NCI-H2081 treated with DMSO at 0.1 percent for 48 hours (cell line): Measurements from ENCODE around the gene CES3.
"Not testable (repeated sequence)": the region's sequence is repeated elsewhere in the genome, so short reads cannot be mapped to it uniquely, and the experiment has no call there.

Experiments
- DNase-seq: peaks from one replicate; lab custom pipeline; 2025; lab: John Stamatoyannopoulos, UW

Gene CES3

DNA sequence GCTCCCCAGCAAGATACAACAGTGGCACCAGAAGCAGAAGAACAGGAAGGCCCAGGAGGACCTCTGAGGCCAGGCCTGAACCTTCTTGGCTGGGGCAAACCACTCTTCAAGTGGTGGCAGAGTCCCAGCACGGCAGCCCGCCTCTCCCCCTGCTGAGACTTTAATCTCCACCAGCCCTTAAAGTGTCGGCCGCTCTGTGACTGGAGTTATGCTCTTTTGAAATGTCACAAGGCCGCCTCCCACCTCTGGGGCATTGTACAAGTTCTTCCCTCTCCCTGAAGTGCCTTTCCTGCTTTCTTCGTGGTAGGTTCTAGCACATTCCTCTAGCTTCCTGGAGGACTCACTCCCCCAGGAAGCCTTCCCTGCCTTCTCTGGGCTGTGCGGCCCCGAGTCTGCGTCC, 11.9 kb downstream of the CES3 start:
- no peak for DNase-seq

DNA sequence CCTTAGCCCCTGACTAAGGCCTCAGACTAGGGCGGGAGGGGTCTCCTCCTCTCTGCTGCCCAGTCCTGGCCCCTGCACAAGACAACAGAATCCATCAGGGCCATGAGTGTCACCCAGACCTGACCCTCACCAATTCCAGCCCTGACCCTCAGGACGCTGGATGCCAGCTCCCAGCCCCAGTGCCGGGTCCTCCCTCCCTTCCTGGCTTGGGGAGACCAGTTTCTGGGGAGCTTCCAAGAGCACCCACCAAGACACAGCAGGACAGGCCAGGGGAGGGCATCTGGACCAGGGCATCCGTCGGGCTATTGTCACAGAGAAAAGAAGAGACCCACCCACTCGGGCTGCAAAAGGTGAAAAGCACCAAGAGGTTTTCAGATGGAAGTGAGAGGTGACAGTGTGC, 12.7 kb downstream of the CES3 start:
- DNase-seq: no peak

DNA sequence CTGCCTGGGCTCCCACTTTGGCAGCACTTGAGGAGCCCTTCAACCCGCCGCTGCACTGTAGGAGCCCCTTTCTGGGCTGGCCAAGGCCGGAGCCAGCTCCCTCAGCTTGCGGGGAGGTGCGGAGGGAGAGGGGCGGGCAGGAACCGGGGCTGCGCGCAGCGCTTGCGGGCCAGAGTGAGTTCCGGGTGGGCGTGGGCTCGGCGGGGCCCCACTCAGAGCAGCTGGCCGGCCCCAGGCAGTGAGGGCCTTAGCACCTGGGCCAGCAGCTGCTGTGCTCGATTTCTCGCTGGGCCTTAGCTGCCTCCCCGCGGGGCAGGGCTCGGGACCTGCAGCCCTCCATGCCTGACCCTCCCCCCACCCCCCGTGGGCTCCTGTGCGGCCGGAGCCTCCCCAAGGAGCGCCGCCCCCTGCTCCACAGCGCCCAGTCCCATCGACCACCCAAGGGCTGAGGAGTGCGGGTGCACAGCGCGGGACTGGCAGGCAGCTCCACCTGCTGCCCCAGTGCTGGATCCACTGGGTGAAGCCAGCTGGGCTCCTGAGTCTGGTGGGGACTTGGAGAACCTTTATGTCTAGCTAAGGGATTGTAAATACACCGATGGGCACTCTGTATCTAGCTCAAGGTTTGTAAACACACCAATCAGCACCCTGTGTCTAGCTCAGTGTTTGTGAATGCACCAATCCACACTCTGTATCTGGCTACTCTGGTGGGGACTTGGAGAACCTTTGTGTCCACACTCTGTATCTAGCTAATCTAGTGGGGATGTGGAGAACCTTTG, 13.3 kb downstream of the CES3 start:
- not testable (repeated sequence) for DNase-seq

DNA sequence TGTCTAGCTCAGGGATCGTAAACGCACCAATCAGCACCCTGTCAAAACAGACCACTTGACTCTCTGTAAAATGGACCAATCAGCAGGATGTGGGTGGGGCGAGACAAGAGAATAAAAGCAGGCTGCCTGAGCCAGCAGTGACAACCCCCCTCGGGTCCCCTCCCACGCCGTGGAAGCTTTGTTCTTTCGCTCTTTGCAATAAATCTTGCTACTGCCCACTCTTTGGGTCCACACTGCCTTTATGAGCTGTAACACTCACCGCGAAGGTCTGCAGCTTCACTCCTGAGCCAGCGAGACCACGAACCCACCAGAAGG, 13.8 kb downstream of the CES3 start:
- DNase-seq: not testable (repeated sequence)

DNA sequence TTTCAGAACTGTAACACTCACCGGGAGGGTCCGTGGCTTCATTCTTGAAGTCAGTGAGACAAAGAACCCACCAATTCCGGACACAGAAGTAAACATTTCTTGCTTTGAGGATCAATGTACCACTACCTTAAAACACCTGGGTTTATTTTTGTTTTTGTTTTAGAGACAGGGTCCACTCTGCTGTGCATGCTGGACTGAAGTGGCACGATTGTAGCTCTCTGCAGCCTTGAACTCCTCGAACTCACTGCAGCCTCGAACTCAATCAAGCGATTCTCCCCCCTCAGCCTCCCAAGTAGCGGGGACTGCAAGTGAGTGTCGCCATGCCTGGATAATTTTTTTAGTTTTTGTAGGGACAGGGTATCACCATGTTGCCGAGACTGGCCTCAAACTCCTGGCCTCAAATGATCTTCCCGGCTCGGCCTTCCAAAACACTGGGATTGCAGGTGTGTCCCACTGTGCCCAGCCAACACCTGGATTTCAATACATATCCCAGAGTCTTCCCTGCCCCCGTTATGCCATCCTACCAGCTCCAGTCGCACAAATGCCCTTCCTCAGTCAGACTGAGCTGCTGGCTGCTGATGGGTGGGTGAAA, 14.3 kb downstream of the CES3 start:
- no peak for DNase-seq

DNA sequence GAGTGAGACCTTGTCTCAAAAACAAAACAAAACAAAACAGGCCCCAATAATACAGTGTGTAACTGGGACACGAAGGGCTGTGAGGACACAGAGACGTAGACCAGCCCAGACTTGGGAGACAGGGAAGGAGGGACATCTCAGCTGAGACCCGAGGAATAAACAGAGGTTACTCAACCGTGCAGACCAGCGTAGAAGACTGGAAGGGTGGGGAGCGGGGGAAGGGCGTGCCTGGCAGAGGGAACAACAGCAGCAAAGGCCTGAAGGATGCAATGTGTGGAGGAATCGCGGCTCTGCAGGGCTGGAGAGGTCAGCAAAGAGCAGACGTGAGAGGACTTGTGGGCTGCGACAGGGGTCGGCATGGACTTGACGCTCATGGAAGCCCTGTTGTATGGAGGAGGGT, 15.7 kb downstream of the CES3 start:
- DNase-seq: no peak

DNA sequence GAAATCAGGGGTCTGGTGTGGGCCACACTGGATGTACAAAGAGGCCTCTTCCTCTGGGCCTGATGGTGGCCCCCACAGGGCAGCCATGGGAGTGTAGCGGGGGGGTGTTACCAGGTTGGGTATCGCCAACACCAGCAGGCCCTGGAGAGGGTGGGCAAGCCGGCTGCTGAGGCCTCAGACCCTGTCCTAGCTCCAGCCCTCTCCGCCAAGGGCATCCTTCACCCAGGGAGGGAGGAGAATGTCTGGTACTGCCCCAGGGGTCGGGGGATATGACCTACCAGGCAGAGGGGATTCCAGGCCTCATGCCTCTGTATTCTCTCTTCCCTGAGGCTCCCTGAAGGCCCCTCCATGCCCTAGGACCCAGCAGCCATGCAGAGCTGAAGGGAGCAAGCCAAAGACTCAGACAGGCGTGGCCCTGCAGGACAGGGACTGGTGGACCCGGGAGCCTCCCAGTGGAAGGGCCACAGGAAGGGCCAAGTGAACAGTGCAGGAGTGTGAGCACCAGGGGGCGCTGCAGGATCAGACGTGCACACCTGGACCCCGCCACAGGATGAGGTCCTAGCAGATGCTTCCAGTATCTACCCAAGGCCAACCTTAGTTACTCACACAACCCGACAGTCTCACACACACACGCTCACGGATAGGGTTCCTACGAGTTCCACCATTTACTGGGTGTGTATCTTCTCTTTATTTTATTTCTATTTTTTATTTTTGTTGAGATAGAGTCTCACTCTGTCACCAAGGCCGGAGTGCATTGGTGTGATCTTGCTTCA, 16.5 kb downstream of the CES3 start:
- no peak for DNase-seq

DNA sequence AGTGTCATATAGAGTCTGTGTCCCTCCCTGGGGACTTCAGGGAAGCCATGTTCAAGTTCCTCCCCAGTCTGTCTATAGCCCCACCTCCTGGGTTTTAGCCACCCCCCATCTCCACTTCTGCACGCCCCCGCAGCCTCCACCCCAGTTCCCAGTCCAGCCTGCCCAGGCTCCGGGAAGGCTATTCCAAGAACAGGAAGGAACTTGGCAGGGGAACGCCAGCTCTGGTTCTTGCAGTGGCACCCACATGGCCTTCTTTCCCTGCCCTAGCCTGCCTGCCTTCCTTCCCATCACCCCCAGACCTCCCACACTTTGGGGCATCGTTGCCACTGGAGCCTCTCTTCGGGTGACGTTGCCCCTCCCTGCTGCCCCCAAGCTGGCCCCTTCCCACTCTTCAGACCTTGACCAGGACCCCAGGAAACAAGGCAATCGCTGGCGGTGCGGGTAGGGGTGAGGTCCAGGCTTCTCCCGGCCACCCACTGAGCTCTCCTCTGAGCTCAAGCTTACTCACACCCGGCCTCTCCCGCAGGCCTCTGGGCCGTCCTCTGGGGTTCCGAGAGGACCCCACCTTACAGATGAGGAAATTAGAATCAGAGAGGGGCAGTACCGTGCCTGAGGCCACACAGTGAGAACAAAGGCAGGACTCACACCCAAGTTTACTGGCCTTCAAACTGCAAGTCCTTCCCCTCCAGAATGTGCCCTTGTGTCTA, 18.1 kb downstream of the CES3 start:
- DNase-seq: no peak

DNA sequence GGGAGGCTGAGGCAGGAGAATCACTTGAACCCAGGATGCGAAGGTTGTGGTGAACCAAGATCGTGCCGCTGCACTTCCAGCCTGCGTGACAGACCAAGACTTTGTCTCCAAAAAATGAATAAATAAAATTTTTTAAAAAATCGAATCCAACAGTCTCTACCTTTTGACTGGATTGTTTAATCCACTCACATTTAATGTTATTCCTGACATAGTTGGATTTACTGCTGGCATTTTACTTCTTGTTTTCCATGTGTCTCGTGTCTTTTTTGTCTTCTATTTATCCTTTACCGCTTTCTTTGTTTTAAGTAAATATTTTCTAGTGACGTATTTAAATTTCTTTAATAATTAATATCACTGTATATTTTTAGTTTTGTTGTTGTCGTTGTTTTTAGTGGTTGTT, 22.0 kb downstream of the CES3 start:
- DNase-seq: no peak

DNA sequence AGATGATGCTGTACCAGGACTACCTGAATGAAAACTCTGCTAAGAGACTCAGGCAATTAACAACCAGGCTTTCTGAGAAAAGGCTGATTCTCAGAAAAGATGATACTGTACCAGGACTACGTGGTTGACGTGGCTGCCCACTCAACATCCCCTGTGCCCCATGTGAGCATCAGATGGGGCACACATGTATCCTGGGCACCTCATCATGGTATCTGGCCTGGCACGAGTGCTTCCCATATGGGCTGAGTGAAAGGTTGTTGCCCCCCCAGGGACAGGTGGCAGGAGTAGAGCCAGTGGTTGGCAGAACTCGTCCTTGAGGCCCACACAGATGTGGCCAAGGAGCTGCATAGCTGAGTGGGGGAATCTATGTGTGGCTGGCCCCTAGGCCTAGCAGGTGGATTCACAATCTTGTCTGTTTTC, 23.8 kb downstream of the CES3 start:
- no peak for DNase-seq

DNA sequence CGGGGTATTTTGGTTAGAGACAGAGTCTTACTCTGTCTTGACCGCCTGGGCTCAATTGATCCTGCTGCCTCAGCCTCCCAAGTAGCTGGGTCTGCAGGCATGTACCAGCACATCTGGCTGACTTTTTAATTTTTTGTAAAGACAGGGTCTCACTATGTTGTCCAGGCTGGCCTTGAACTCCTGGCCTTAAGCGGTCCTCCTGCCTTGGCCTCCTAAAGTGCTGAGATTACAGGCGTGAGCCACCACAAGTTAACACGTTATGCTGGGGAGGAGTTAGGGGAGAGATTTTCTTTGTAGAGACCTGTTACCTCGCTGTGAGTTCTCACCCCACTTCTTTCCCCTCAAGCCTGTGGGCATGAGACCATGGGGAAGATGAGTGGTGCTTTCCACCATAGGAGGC, 25.5 kb downstream of the CES3 start:
- no peak for DNase-seq

DNA sequence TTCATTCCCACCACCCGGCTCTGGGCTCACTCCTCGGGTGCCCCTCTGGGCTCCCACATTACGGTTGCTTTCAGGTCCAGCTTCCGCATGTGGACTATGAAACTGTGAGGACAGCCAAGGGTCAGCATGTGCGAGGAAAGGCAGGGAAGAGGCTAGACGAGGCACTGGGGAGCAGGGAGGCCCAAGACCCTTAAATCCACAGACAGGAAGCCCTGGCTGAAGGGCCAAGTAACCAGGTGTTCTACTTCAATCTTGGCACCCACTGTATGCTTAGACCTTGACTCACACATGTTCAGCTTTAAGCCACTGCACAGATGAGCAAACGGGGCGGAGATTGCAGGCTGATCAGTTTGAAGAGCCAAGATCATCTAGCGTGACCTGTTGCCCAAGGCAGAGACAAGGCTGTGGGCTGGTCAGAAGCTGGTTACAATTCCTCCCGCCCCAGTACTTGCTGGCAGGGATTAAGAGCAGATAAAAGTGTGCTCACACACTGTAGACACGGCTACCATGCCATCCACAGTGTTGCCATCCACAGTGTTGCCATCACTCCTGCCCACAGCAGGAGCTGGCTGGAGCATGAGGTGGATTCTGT, 27.2 kb downstream of the CES3 start, which contains the start of gene CES4A:
Gene CES4A, plus strand, starts transcription at position 393 of the 592 bp plus-strand sequence. Its CDS starts 184 bp downstream, at position 577.
- DNase-seq: no peak

DNA sequence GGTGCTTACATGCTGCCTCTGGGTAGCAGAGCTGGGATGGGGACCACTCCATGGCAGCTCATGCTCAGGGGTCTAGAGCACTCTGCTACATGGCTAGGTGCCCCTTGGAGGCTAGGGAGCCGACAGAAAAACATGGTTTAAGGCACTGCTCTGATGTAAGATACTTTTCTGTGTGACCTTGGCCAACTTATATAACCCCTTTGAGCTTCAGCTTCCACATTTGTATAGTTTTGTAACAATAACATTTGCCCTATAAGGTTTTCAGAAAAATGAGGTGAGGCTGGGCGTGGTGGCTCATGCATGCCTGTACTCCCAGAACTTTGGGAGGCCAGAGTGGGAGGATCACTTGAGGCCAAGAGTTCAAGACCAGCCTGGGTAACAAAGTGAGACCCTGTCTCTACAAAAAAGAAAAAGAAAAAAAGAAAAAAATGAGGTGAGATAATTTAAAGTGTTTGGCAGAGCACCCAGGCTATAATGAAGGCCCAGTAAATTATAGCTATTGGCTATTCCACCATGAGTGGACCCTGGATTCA, 30.5 kb downstream of the CES3 start:
- no peak for DNase-seq

DNA sequence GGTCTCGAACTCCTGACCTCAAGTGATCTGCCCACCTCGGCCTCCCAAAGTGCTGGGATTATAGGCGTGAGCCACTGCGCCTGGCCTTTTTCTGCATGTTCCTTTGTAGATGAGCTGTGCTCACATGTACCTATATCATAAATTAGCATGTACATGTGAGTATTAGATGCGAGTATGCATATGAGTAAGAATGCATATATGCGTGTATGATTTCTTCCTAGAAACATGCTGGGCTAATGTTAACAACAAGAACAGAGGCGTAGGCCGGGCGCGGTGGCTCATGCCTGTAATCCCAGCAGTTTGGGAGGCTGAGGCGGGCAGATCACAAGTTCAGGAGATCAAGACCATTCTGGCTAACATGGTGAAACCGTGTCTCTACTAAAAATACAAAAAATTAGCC, 32.5 kb downstream of the CES3 start:
- not testable (repeated sequence) for DNase-seq

DNA sequence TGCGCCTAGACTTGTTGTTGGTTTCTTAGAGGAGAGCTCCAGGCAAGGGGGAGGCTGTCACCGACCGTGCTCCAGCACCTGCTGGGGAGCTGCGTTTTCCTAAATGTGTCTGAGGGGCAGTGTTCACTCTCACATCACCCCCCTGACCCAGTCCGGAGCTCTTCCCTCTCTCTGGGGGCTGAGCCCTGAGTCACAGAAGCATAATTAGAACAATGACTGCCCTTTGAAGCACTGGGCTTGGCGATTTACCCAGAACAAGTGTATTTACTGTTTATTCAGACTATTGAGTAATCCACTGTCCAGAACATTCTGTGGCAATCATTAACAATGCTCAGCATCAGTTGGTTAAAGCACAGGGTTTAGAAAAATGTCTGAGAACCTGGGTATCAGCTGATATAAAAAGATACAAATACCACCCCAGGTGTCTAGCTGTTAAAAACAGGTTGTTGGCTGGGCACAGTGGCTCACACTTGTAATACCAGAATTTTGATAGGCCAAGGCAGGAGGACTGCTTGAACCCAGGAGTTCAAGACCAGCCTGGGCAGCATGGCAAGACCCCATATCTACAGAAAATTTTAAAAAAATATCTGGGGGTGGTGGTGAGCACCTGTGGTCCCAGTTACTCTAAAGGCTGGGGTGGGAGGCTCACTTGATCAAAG, 35.4 kb downstream of the CES3 start:
- no peak for DNase-seq

DNA sequence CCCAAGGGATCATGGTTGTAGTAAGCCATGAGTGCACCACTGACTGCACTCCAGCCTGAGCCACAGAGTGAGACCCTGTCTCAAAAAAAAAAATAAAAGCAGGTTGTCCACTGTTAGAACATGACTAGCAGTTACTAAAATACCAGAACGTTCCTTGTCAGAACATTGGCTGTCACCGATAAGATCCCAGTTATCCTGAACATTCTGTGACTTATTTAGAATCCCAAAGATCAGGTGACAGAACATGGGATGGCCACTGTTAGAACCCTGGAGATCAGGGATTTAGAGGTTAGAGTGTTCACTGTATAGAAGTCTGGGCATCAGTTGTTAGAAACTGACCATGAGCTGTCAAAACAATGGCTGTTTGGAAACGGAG, 35.9 kb downstream of the CES3 start:
- DNase-seq: no peak

DNA sequence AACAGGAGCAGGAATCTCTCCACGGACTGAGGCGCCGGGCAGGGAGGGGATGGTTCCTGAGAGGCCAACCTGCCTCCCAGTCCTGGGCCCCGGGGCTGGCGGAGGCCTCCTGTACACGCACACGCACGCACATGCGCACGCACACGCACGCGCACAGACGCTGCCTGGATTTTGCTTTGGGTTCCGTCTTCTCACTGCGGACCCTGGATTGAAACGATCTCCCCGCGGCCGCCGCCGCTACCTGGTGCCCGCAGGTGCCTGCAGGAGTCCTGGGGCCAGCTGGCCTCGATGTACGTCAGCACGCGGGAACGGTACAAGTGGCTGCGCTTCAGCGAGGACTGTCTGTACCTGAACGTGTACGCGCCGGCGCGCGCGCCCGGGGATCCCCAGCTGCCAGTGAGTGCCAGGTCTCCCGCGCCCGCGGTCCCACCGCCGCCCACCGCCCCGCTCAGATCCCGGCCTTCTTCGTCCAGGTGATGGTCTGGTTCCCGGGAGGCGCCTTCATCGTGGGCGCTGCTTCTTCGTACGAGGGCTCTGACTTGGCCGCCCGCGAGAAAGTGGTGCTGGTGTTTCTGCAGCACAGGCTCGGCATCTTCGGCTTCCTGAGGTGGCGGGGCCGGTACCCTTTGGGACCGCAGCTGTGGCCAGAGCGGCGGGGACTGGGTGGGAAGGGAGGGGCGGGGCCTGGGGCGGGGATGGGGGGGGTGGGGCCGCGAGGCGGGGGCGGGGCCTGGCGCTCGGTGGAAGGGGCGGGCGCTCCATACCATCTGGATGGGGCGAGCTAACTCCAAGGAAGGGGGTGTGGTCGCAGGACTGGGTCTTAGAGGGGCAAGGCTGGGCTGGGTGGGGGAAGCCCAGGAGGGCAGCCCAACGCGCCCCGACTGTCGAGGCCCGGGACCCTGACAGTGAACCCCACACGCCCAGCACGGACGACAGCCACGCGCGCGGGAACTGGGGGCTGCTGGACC, 39.6 kb downstream of the CES3 start:
- no peak for DNase-seq

DNA sequence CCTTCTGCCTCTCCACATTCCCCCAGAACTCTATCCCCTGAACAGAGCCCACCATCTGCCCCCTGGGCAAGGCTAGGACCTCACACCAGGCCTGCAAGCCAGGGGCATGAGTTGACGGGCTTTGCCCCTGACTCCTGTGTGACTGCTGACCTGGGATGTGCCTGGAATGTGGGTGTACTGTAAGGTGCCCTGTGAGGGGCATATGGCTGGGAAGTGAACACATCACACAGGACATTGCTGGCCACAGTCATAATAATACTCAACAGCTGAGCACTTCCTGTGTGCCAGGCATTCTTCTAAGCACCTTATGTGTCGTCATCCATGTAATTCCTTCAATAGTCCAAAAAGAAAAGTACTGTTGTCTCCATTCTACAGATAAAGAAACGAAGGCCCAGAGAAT, 40.7 kb downstream of the CES3 start:
- DNase-seq: no peak

DNA sequence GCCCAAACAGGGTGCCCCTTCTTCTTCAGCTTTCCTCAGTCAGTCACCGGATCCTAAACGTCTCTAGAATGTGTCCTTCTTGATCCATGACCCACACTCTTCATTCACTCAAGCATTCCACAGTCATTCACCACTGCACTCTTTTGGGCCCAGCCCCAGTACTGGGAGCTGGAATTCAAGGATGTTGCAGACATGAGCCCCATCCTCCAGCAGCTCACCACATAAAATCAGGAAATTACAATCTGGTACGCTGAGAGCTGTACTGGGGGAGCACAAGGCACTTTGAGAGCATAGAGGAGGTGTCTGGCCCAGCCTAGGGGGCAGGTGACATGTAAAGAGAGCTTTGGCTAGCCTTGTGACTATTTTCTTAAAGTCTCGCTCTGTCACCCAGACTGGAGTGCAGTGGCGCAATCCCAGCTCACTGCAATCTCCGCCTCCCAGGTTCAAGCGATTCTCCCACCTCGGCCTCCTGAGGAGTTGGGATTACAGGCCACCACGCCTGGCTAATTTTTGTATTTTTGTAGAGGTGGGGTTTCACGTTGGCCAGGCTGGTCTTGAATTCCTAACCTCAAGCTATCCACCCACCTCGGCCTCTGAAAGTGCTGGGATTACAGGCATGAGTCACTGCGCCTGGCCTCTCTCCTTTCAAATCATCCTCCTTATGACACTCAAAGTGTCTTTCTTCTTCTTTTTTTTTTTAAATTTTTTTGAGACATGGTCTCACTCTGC, 46.0 kb downstream of the CES3 start:
- DNase-seq: no peak

DNA sequence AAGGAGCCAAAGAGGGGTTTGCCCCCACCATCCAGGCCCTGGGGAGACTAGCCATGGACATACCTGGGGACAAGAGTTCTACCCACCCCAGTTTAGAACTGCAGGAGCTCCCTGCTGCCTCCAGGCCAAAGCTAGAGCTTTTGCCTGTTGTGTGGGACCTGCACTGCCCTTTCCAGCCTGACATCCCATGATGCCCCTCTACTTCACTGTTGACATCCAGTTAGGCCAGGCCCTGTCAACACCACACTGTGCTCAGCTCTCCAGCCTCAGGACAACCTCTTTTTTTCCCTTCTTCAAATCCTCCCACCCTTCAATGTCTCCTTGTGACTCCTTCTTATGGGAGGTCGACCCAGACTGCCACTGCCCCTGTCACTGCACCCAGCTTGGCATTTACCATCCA, 48.1 kb downstream of the CES3 start:
- DNase-seq: no peak
